PC-9 (cell line): ENCODE results near the gene LEKR1.

Experiments
- CTCF ChIP-seq: fragments of 200-600 bp; sonication (generic); conservative IDR thresholded peaks from 2 replicates; pipeline ENCODE4 v1.6.1; 2017; ENCODE audit warnings: mixed run types, antibody characterized with exemption, mild to moderate bottlenecking, moderate library complexity
- EZH2 ChIP-seq: fragments of 200-600 bp; sonication (generic); IDR thresholded peaks from 2 replicates; pipeline ENCODE4 v1.8.0; 2017; ENCODE audit warnings: antibody characterized with exemption, low read depth

- TF ChIP-seq CTCF (no peak), EZH2 (no peak)
Observed at GRCh38 chr3:156888176-156888575, 62.0 kb downstream of the LEKR1 start.
